Endothelial cell of umbilical vein (primary cell): ENCODE data around the gene S100A1. TPM values are rescaled to one million over a fixed set of nuclear protein-coding genes. Genes with fewer than 3 reads are reported as not detected.

Experiments
- BruUV-seq: library from RNA; stranded (reverse); fragments of 400-500 nt; replicated peaks from 2 replicates; lab custom pipeline; 2021; lab: Mats Ljungman, UMichigan
- CTCF ChIA-PET: fragments of 300-600, 350-600 bp; sonication (Branson Sonifier 250); formaldehyde crosslinking; loops from one replicate; lab custom pipeline; 2021; ENCODE audit warnings: antibody characterized with exemption, inconsistent platforms; lab: Charles Lee
- POLR2A ChIA-PET: fragments of 300-600, 350-600 bp; sonication (Branson Sonifier 250); formaldehyde crosslinking; loops from one replicate; lab custom pipeline; 2021; ENCODE audit warnings: antibody characterized with exemption, inconsistent platforms; lab: Charles Lee
- DNase-seq: peaks from one replicate; pipeline ENCODE4 v3.0.0-alpha.2; 2011; ENCODE audit warnings: low read depth, low spot score
- FAIRE-seq: peaks from 2 replicates; lab custom pipeline; 2011; peaks lifted over from hg19 to GRCh38; lab: Jason Lieb, UNC
- H2AFZ ChIP-seq: 2 replicates; pipeline ENCODE4 v1.6.0; 2012; ENCODE audit warnings: low read depth, low read length, control low read depth, inconsistent platforms
- H3K27ac ChIP-seq: 2 replicates; pipeline ENCODE4 v1.5.1; 2011; ENCODE audit warnings: low read depth, mild to moderate bottlenecking, control low read depth, low read length, moderate library complexity; ENCODE audit not compliant: insufficient read depth
- H3K27me3 ChIP-seq, 2 experiments: 2 replicates each; pipeline versions ENCODE4 v1.6.0 to v1.6.1; 2011; ENCODE audit warnings: low read length in 2 of 2, mixed read lengths in 1 of 2; ENCODE audit not compliant: control insufficient read depth in 2 of 2, insufficient read depth in 2 of 2
- H3K36me3 ChIP-seq, 2 experiments: 2 replicates in 1 of 2; 3 replicates in 1 of 2; pipeline ENCODE4 v1.5.1; 2011; ENCODE audit warnings: low read length in 2 of 2, mild to moderate bottlenecking in 1 of 2, moderate library complexity in 1 of 2; ENCODE audit not compliant: control insufficient read depth in 2 of 2, insufficient read depth in 2 of 2; ENCODE audit errors: extremely low read depth in 1 of 2
- H3K4me1 ChIP-seq: 3 replicates; pipeline ENCODE4 v1.5.1; 2011; ENCODE audit warnings: mild to moderate bottlenecking, low read length; ENCODE audit not compliant: control insufficient read depth, insufficient read depth; ENCODE audit errors: extremely low read depth
- H3K4me2 ChIP-seq: 2 replicates; pipeline ENCODE4 v1.6.1; 2011; ENCODE audit warnings: low read length, control low read depth, mixed read lengths; ENCODE audit not compliant: insufficient read depth
- H3K4me3 ChIP-seq, 3 experiments: fragments of 200-600 bp in 1 of 3; sonication (generic), shearing (Covaris generic) in 1 of 3; replicated peaks in 1 of 3; 2 replicates each; pipeline ENCODE4 v1.5.1; 2011 to 2016; ENCODE audit warnings: control low read depth in 3 of 3, low read length in 3 of 3, mild to moderate bottlenecking in 2 of 3, inconsistent platforms in 1 of 3, low read depth in 1 of 3, moderate library complexity in 1 of 3; ENCODE audit not compliant: insufficient read depth in 1 of 3
- H3K79me2 ChIP-seq: 2 replicates; pipeline ENCODE4 v1.6.0; 2012; ENCODE audit warnings: low read length, inconsistent platforms; ENCODE audit not compliant: control insufficient read depth, insufficient read depth
- H3K9ac ChIP-seq: replicated peaks from 2 replicates; pipeline ENCODE3; 2011; ENCODE audit warnings: low read length, control low read depth; ENCODE audit not compliant: insufficient read depth; ENCODE audit errors: extremely low read depth
- H3K9me1 ChIP-seq: replicated peaks from 3 replicates; pipeline ENCODE4 v1.6.0; 2011; ENCODE audit warnings: mild to moderate bottlenecking, low read length; ENCODE audit not compliant: control insufficient read depth, insufficient read depth; ENCODE audit errors: extremely low read depth
- H3K9me3 ChIP-seq: replicated peaks from 2 replicates; pipeline ENCODE4 v1.5.1; 2012; ENCODE audit warnings: low read length, inconsistent platforms; ENCODE audit not compliant: control insufficient read depth, insufficient read depth
- H4K20me1 ChIP-seq: replicated peaks from 2 replicates; pipeline ENCODE3; 2011; ENCODE audit warnings: mild to moderate bottlenecking, low read length; ENCODE audit not compliant: control insufficient read depth, insufficient read depth; ENCODE audit errors: extremely low read depth
- FOS ChIP-seq: IDR thresholded peaks from 2 replicates; pipeline ENCODE4 v1.6.1; 2011; ENCODE audit warnings: mild to moderate bottlenecking, low read length, moderate library complexity, borderline replicate concordance; ENCODE audit not compliant: insufficient read depth
- MAX ChIP-seq: IDR thresholded peaks from 2 replicates; pipeline ENCODE4 v1.6.1; 2011; ENCODE audit not compliant: insufficient read depth, insufficient read length
- MYC ChIP-seq: IDR thresholded peaks from one replicate; pipeline ENCODE4 v1.6.1; 2011; ENCODE audit warnings: mild to moderate bottlenecking, low read depth, low read length
- POLR2A ChIP-seq: IDR thresholded peaks from 2 replicates; pipeline ENCODE4 v1.6.1; 2012; ENCODE audit warnings: low read depth, mild to moderate bottlenecking, control low read depth, low read length
- POLR2AphosphoS5 ChIP-seq: IDR thresholded peaks from 2 replicates; pipeline ENCODE4 v1.6.1; 2012; ENCODE audit warnings: low read depth, mild to moderate bottlenecking, control low read depth, low read length, moderate library complexity; ENCODE audit not compliant: insufficient read depth
- dilution Hi-C: fragments of 300-500 bp; cut with MboI; formaldehyde crosslinking; loops from one replicate; pipeline ENCODE4 v1.15.0; 2019; ENCODE audit warnings: low sequenced_read_pairs; ENCODE audit not compliant: extremely low pct_ligation_motif_present
- intact Hi-C: fragments of 100-400 bp; cut with micrococcal nuclease; formaldehyde crosslinking; loops from one replicate; pipeline ENCODE4 v1.10.0; 2022
- polyA plus RNA-seq, 4 experiments: library from polyadenylated mRNA; depleted of rRNA in 3 of 4; stranded (reverse) in 3 of 4; unstranded in 1 of 4; fragments of >200 nt; gene quantifications; 2 replicates each; pipeline versions ENCODE4 v1.2.1 to v1.2.3, GENCODE V29; 2011 to 2012; ENCODE audit warnings: missing spikeins in 1 of 4
- total RNA-seq: library from RNA; stranded (reverse); gene quantifications from 2 replicates; pipeline ENCODE4 v1.2.3, GENCODE V29; 2021

Gene S100A1
- total and polyA plus RNA-seq, 2 donors (not counting 3 experiments of a cell fraction or from before 2014, with no cell fraction given), result not detected

- no peaks in the 10 kb centered on the region for H3K9me3 ChIP-seq
- H3K9ac ChIP-seq, result peak overlapping the region; percentile 98
- peak overlapping the region; percentile 83 for H3K4me2 ChIP-seq
- peaks cover 45% of the 10 kb centered on the region for H3K79me2 ChIP-seq
- peak; percentile 84 for FAIRE-seq
- H3K27me3 ChIP-seq, result no peaks in the 10 kb centered on the region
- no peaks in the 10 kb centered on the region for H4K20me1 ChIP-seq
- intact Hi-C loops, result loop anchor here (1.0 kb wide), 2 partner anchors 36 to 42 kb away; no protein-coding TSS in a partner anchor
- H3K4me3 ChIP-seq, result peak overlapping the region; percentile 2 to 87 (median 86)
- H3K9me1 ChIP-seq, result no peaks in the 10 kb centered on the region
- POLR2A ChIA-PET, result interaction anchor here (0.5 to 4.9 kb wide), 11 partner anchors 10 to 42 kb away, joined by 3 to 43 read pairs (median 4); partner anchors contain the start of genes CHTOP, S100A1 and S100A13
- no peak for TF ChIP-seq FOS
- no peak for TF ChIP-seq MAX
- no peak for TF ChIP-seq MYC
- TF ChIP-seq POLR2A, result peak; percentile 34
- TF ChIP-seq POLR2AphosphoS5, result peak; percentile 62
- peaks cover 40% of the 10 kb centered on the region for H3K4me1 ChIP-seq
- peaks cover 13% of the 10 kb centered on the region in 2 experiments for H3K36me3 ChIP-seq
- H2AFZ ChIP-seq, result no peak overlapping the region
- CTCF ChIA-PET, result interaction anchor here (1.1 to 7.7 kb wide), 8 partner anchors 9 to 98 kb away, joined by 3 to 54 read pairs (median 7); partner anchors contain the start of genes CHTOP, S100A1 and S100A13
- dilution Hi-C loops, result no loop called here
- peak overlapping the region; percentile 98 for H3K27ac ChIP-seq
- BruUV-seq, result TSS peak; percentile 38
- peak; percentile 62 for DNase-seq
Observed at GRCh38 chr1:153608089-153608682, 20.0 kb upstream of the S100A1 start.
